K562 (cell line): ENCODE results near the gene DEDD2. TPM values are rescaled to one million over a fixed set of nuclear protein-coding genes. Genes with fewer than 3 reads are reported as not detected.
A peak's percentile ranks its signal among the peaks of the same experiment; 100 is the strongest.

ENCODE experiments used
- ATF7 ChIP-seq: fragments of 450-650 bp; IDR thresholded peaks from 2 replicates; pipeline ENCODE4 v1.7.1; 2014; ENCODE audit warnings: mild to moderate bottlenecking, moderate library complexity
- CBFB ChIP-seq: sonication (generic); formaldehyde crosslinking; IDR thresholded peaks from 2 replicates; pipeline ENCODE4 v1.4.0; 2020; ENCODE audit warnings: mild to moderate bottlenecking, missing genetic modification reagents
- CEBPG ChIP-seq, 3 experiments: fragments of 200-800 bp in 1 of 3; sonication (Bioruptor generic) in 1 of 3; sonication (generic) in 1 of 3; formaldehyde crosslinking in 1 of 3; IDR thresholded peaks in 2 of 3; conservative IDR thresholded peaks in 1 of 3; 2 replicates each; pipeline versions ENCODE4 v1.6.1 to v1.8.0; 2016 to 2022; ENCODE audit warnings: missing compliant biosample characterization in 2 of 3, missing genetic modification characterization in 2 of 3, mild to moderate bottlenecking in 1 of 3, missing genetic modification reagents in 1 of 3
- CHD2 ChIP-seq: IDR thresholded peaks from 2 replicates; pipeline ENCODE4 v1.6.1; 2011; ENCODE audit warnings: low read depth, low read length
- COPS2 ChIP-seq: fragments of 450-650 bp; conservative IDR thresholded peaks from 2 replicates; pipeline ENCODE4 v1.6.1; 2016; ENCODE audit warnings: mild to moderate bottlenecking, moderate library complexity
- EGR1 ChIP-seq: fragments of 450-650 bp; conservative IDR thresholded peaks from 2 replicates; pipeline ENCODE4 v1.6.1; 2017; ENCODE audit warnings: mild to moderate bottlenecking
- ELF2 ChIP-seq: fragments of 250-450 bp; sonication (Bioruptor Pico); IDR thresholded peaks from 2 replicates; pipeline ENCODE4 v1.5.0; 2021; ENCODE audit warnings: mild to moderate bottlenecking
- ERF ChIP-seq: fragments of 450-650 bp; formaldehyde crosslinking; IDR thresholded peaks from 2 replicates; pipeline ENCODE4 v1.4.0; 2020; ENCODE audit warnings: mild to moderate bottlenecking, mixed read lengths
- HNRNPH1 ChIP-seq: fragments of 200-400 bp; formaldehyde crosslinking; optimal IDR thresholded peaks from 2 replicates; pipeline ENCODE3; 2017; ENCODE audit warnings: low read depth, mild to moderate bottlenecking, low read length, moderate library complexity
- HNRNPLL ChIP-seq: fragments of 200-400 bp; formaldehyde crosslinking; IDR thresholded peaks from 2 replicates; pipeline ENCODE4 v1.6.1; 2017; ENCODE audit warnings: low read length, low read depth, mild to moderate bottlenecking; ENCODE audit not compliant: poor library complexity, severe bottlenecking
- JUND ChIP-seq, 2 experiments: IDR thresholded peaks; 2 replicates in 1 of 2; 3 replicates in 1 of 2; pipeline ENCODE4 v1.6.1; 2011; ENCODE audit warnings: borderline replicate concordance in 2 of 2, low read depth in 2 of 2, low read length in 2 of 2, improper control_type of control experiment in 1 of 2, missing biosample characterization in 1 of 2, missing genetic modification characterization in 1 of 2, missing genetic modification reagents in 1 of 2
- LCOR ChIP-seq: sonication (generic); formaldehyde crosslinking; IDR thresholded peaks from 2 replicates; pipeline ENCODE4 v1.8.0; 2022; ENCODE audit warnings: mild to moderate bottlenecking, missing genetic modification reagents
- MBD2 ChIP-seq: sonication (generic); IDR thresholded peaks from 2 replicates; pipeline ENCODE4 v1.6.1; 2016; ENCODE audit warnings: low read depth, borderline replicate concordance
- MTA1 ChIP-seq: fragments of 450-650 bp; IDR thresholded peaks from 2 replicates; pipeline ENCODE4 v1.6.1; 2017; ENCODE audit warnings: borderline replicate concordance
- MXI1 ChIP-seq: IDR thresholded peaks from 2 replicates; pipeline ENCODE4 v1.6.1; 2011; ENCODE audit warnings: low read depth, mild to moderate bottlenecking, improper control_type of control experiment, low read length
- NFIC ChIP-seq: fragments of 450-650 bp; IDR thresholded peaks from 2 replicates; pipeline ENCODE4 v1.6.1; 2017; ENCODE audit warnings: mild to moderate bottlenecking, inconsistent platforms
- POLR2AphosphoS5 ChIP-seq: IDR thresholded peaks from 2 replicates; pipeline ENCODE4 v1.6.1; 2011; ENCODE audit warnings: mild to moderate bottlenecking, low read depth, low read length, moderate library complexity; ENCODE audit not compliant: control insufficient read depth, insufficient read depth
- SPI1 ChIP-seq: IDR thresholded peaks from 2 replicates; pipeline ENCODE4 v1.6.1; 2011; ENCODE audit warnings: low read depth, low read length, control low read depth, borderline replicate concordance
- SREBF1 ChIP-seq: fragments of 150-350 bp; IDR thresholded peaks from 2 replicates; pipeline ENCODE4 v1.6.1; 2014; ENCODE audit warnings: antibody characterized with exemption, low read depth, low read length, borderline replicate concordance
- STAG1 ChIP-seq: sonication (generic); formaldehyde crosslinking; IDR thresholded peaks from 2 replicates; pipeline ENCODE4 v1.5.0; 2020; ENCODE audit warnings: missing genetic modification reagents, borderline replicate concordance
- ZFP1 ChIP-seq: fragments of 450-650 bp; formaldehyde crosslinking; IDR thresholded peaks from 2 replicates; pipeline ENCODE4 v1.4.0; 2020; ENCODE audit warnings: mild to moderate bottlenecking, mixed read lengths
- ZNF695 ChIP-seq: fragments of 450-650 bp; formaldehyde crosslinking; IDR thresholded peaks from 2 replicates; pipeline ENCODE4 v1.4.0; 2020; ENCODE audit warnings: mild to moderate bottlenecking, moderate library complexity
- polyA plus RNA-seq, 8 experiments: library from polyadenylated mRNA; depleted of rRNA in 4 of 8; stranded (reverse) in 5 of 8; unstranded in 3 of 8; fragments of >200 nt; fragmentation: Nextera tagmentation in 2 of 8; fragmentation: Illumina TruSeq in 1 of 8; extraction: Ambion mirVana in 2 of 8; extraction: Trizol in 1 of 8; gene quantifications; 2 replicates each; pipeline versions ENCODE4 v1.2.1 to v1.2.3, GENCODE V29; 2011 to 2014; ENCODE audit warnings: inconsistent platforms in 1 of 8, missing spikeins in 1 of 8
- total RNA-seq, 7 experiments: library from RNA; depleted of rRNA in 6 of 7; stranded (reverse); fragments of >200 nt in 6 of 7; fragmentation: Illumina TruSeq in 2 of 7; extraction: Trizol in 2 of 7; gene quantifications; 2 replicates each; pipeline versions ENCODE4 v1.2.1 to v1.2.3, GENCODE V29; 2011 to 2021; ENCODE audit warnings: low replicate concordance in 1 of 7
- TF ChIP-seq, protein P1 (sequence below): sonication (generic); formaldehyde crosslinking; IDR thresholded peaks from 2 replicates; pipeline ENCODE4 v1.8.0; 2023; ENCODE audit warnings: mild to moderate bottlenecking, missing genetic modification reagents
- TF ChIP-seq, protein P2 (sequence below): fragments of 250-450 bp; sonication (Bioruptor Pico); IDR thresholded peaks from 2 replicates; pipeline ENCODE4 v1.5.0; 2021; ENCODE audit warnings: mild to moderate bottlenecking, borderline replicate concordance

Gene DEDD2
- total and polyA plus RNA-seq, 9 of the 15 experiments (the other 6 are each of a cell fraction or from before 2014, with no cell fraction given): 4.3 to 43.0 (median 29.2) TPM

DNA sequence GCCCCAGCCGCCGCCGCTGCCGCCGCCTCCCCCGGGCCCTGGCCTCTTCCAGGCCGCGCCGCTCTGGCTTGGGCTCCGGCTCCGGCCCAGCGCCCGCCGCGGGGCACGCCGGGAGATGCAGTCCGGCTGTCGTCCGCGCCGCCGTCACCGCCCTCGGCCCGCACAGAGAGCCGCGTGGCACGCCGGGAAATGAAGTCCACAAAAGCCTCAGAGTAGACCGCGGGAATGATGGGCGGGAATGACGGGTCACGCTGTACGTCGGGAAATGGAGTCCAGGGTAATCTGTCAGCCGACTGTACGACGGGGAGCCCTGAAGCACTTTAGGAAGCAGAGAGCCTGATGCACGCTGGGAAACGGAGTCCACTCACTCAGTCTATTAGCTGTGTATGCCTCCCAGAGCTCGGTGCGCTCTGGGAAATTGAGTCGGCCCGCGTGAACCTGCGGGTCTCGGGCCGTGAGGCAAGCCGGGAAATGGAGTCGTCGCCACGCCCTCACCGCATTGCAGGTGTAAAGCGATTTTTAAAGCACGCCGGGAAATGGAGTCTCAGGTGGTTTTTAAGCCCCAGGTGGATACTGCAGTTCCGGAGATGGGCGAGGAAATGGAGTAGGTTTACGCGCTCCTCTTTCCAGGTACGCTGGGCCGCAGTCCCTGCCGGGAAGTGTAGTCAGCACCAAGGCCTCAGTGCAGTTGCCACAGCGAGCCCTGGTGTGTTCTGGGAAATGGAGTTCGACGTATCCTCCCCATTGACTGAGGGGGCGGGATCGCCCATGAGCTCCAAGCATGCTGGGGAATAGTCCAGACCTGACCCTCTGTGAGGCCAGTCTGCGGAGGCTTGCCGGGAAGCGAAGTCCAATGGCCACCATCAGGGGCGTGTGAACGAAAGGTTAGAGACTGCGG, 25.3 kb upstream of the DEDD2 start, which contains the start of gene GSK3A (continued):
- peak; percentile 88 for TF ChIP-seq MXI1
- peak; percentile 21; the same call in 1 of the 2 replicates for TF ChIP-seq SPI1
- no peak for TF ChIP-seq ZNF695 (CRISPR knock-in tag)
- no peak for TF ChIP-seq HNRNPH1
- TF ChIP-seq, protein P1, sequence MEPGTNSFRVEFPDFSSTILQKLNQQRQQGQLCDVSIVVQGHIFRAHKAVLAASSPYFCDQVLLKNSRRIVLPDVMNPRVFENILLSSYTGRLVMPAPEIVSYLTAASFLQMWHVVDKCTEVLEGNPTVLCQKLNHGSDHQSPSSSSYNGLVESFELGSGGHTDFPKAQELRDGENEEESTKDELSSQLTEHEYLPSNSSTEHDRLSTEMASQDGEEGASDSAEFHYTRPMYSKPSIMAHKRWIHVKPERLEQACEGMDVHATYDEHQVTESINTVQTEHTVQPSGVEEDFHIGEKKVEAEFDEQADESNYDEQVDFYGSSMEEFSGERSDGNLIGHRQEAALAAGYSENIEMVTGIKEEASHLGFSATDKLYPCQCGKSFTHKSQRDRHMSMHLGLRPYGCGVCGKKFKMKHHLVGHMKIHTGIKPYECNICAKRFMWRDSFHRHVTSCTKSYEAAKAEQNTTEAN (CRISPR knock-in tag): no peak
- TF ChIP-seq, protein P2, sequence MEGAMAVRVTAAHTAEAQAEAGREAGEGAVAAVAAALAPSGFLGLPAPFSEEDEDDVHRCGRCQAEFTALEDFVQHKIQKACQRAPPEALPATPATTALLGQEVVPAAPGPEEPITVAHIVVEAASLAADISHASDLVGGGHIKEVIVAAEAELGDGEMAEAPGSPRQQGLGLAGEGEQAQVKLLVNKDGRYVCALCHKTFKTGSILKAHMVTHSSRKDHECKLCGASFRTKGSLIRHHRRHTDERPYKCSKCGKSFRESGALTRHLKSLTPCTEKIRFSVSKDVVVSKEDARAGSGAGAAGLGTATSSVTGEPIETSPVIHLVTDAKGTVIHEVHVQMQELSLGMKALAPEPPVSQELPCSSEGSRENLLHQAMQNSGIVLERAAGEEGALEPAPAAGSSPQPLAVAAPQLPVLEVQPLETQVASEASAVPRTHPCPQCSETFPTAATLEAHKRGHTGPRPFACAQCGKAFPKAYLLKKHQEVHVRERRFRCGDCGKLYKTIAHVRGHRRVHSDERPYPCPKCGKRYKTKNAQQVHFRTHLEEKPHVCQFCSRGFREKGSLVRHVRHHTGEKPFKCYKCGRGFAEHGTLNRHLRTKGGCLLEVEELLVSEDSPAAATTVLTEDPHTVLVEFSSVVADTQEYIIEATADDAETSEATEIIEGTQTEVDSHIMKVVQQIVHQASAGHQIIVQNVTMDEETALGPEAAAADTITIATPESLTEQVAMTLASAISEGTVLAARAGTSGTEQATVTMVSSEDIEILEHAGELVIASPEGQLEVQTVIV (CRISPR knock-in tag): no peak
- TF ChIP-seq JUND (IDR thresholded peaks at IDR 0.05; ENCODE audit: borderline replicate concordance, low read depth, low read length): peak; percentile 72
- TF ChIP-seq JUND (tag; IDR thresholded peaks at IDR 0.05; ENCODE audit: borderline replicate concordance, low read depth, low read length): peak; percentile 11; the same call in 2 of the 3 replicates
- TF ChIP-seq ZFP1: 0 out of 2 replicates have a peak, but pooled peaks have one; percentile 28
- no peak for TF ChIP-seq COPS2
- TF ChIP-seq CHD2: peak; percentile 82
- peak; percentile 54; the same call in 1 of the 2 replicates for TF ChIP-seq MTA1
- TF ChIP-seq HNRNPLL: peak; percentile 93
- TF ChIP-seq MBD2: peak; percentile 90
- no peak for TF ChIP-seq STAG1 (CRISPR knock-in tag)
- TF ChIP-seq LCOR (CRISPR knock-in tag): 0 out of 2 replicates have a peak, but pooled peaks have one; percentile 57
- peak; percentile 57; the same call in 1 of the 2 replicates for TF ChIP-seq CEBPG (CRISPR knock-in tag; IDR thresholded peaks at IDR 0.05)
- peak; percentile 63 to 82; a peak in 3 of 4 replicates for TF ChIP-seq CEBPG (tag; conservative IDR thresholded peaks at IDR 0.05 in 1 of 2, IDR thresholded peaks at IDR 0.05 in 1 of 2)
- peak; percentile 64; the same call in 1 of the 2 replicates for TF ChIP-seq ELF2 (CRISPR knock-in tag)
- TF ChIP-seq EGR1: peak; percentile 95
- peak; percentile 66; the same call in 1 of the 2 replicates for TF ChIP-seq SREBF1
- TF ChIP-seq CBFB (CRISPR knock-in tag): no peak
- 0 out of 2 replicates have a peak, but pooled peaks have one; percentile 25 for TF ChIP-seq NFIC
- TF ChIP-seq ERF (CRISPR knock-in tag): no peak
- peak; percentile 89 for TF ChIP-seq ATF7
- TF ChIP-seq POLR2AphosphoS5: peak; percentile 94
